HG03520 (cell line): ENCODE data around the gene UBE2D3.
A peak's percentile ranks its signal among the peaks of the same experiment; 100 is the strongest.
"Not testable (repeated sequence)": the region's sequence is repeated elsewhere in the genome, so short reads cannot be mapped to it uniquely, and the experiment has no call there.

ENCODE experiments used
- ATAC-seq: cut with Tn5 transposase; IDR thresholded peaks from one replicate; pipeline ENCODE4 v1.9.1; 2021; ENCODE audit warnings: mild to moderate bottlenecking, moderate library complexity; ENCODE audit not compliant: unreplicated experiment

The UBE2D3 gene

DNA sequence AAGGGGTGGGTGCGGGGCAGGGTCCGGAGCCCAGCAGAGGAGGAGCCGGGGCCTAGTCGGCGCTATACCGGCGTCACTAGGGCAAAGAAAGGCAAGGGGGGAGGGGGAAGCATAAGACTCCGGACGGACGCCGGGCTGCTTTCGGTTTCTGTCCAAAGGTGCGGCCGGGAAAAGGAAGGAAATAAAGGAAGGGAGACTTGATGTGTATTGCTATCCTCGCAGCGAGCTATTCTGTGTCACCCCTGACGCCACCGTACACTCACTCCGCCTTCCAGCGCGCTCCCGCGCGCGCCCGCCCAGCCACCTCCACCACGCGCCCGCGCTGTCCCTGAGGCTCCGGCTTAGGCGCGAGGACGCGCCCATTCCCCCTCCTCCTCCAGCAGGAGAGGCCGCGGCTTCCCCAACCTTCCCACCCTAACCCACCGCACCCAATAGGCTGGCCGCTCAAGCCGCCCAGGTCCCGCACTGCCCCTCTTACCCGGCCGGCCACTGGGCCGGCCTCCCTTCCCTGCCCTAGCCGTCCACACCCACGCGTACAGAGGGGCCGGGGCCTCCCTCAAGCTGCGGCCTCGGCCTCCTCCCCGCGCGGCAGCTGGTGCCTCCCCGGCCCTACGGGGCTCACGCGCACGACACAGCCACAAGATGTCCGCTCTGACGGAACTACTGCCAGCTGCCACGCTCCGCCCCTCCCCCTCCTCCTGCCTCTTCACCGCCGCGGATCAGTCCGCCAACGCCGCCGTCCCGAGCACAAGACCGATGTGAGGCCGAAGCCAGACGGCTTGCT is at the start of gene UBE2D3:
TSS of gene UBE2D3 (minus strand) at position 662 of the 784 bp plus-strand sequence. CDS start 1,043 bp downstream, outside the sequence.
- ATAC-seq, result peak; percentile 22

DNA sequence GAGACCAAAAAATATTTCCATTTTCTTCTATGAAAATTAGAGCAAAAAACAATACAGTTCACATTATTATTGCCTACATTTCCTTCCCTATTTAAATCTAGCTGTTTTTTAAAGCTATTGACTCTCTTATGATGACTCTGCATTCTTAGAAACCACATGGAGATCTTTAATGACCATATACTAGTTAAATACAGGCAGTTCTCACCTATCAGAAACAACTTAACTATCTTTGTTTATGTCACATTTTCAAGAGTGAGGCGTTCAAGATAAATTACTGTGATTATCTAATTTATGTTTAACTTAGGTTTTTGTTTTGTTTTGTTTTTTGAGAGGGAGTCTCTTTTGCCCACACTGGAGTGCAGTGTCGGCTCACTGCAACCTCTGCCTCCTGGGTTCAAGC is 44.4 kb upstream of the UBE2D3 start:
- no peak for ATAC-seq

- ATAC-seq, result peak; percentile 35
Observed at GRCh38 chr4:102869569-102870197, 42.3 kb upstream of the UBE2D3 start.

GRCh38 chr4:102868781-102869568 is 41.6 kb upstream of the UBE2D3 start, which contains the start of gene CISD2:
Gene CISD2, plus strand, starts transcription at chr4:102868992. Its CDS starts 93 bp downstream, at chr4:102869085.
- peak; percentile 77 for ATAC-seq

DNA sequence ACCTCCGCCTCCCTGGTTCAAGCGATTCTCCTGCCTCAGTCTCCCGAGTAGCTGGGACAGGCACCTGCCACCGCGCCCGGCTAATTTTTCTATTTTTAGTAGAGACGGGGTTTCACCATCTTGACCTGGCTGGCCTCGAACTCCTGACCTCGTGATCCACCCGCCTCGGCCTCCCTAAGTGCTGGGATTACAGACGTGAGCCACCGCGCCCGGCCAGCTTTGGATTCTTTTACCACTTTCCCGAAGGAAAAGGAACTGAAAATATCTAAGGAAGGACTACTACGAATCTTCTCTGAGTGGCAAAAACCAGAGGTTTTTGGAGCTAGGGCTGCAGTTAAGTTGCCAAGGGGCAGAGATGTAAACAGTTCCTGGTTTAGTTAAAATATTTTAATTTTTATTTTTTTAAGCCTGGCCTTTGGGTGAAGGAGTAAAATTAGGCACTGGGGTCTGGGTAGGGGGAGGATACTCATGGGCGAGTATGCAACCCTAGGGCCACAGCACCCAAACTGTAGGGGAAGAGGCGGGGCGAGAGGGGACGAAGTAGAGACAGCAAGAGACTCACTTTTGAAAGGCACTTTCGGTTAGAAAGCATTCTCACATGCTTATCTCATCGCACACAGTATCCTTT is 40.9 kb upstream of the UBE2D3 start:
- no peak for ATAC-seq

DNA sequence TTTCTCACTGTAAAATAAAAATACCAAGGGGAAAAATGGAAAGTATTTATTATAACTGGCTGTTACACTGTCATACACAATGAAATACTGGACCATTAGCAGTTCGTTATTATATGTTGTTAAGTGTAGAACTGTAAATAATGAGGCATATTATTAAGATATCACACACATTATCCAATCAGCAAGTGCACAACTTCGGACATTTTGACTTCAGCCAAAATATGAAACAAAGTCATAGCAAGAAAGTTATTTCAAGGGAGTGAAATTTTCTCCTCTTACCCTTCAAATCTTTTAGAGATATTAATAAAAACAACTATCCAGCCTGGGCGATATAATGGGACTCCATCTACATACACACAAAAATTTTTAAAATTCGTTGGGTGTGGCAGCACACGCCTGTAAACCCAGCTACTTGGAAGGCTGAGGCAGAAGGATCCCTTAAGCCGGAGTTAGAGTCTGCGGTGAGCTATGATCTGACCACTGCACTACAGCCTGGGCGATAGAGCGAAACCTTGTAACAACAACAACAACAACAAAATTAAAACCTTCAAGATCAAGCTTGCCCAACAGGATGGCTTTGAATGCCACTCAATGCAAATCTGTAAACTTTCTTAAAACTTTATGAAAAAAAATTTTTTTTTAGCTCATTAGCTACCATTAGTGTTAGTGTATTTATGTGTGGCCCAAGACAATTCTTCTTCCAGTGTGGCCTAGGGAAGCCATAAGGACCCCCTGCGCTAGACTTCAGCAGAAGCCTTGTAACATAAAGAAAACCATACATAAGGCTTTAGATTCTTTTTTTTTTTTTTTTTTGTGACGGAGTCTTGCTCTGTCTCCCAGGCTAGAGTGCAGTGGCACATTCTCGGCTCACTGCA is 40.2 kb upstream of the UBE2D3 start:
- peak; percentile 14 for ATAC-seq

DNA sequence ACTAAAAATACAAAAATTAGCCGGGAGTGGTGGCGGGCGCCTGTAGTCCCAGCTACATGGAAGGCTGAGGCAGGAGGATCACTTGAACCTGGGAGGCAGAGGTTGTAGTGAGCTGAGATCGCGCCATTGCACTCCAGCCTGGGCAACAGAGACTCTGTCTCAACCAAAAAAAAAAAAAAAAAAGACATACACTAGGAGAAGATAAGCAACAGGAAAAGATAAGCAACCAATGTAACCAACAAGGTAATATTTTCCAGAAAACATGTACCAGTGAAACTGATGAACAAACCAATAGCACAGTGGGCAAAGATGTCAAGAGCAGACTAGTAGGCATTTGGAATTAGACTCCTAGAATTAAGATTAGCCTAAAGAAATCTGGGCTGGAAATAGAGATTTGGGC is 38.0 kb upstream of the UBE2D3 start:
- ATAC-seq, result not testable (repeated sequence)

DNA sequence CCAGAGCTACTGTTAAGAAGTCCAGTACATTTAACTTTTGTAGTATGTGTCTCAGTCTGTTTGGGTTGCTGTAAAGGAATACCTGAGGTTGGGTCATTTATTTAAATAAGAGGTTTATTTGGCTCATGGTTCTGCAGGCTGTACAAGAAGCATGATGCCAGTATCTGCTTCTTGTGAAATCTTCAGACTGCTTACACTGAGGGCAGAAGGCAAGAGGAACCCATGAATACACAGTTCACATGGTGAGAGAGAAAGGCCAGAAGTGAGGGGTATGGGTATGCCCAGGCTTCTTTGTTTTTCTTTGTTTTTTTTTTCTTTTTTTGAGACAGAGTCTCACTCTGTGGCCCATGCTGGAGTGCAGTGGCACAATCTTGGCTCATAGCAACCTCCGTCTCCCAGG is 35.4 kb upstream of the UBE2D3 start:
- ATAC-seq, result no peak

- no peak for ATAC-seq
Observed at GRCh38 chr4:102862016-102862415, 34.7 kb upstream of the UBE2D3 start.

DNA sequence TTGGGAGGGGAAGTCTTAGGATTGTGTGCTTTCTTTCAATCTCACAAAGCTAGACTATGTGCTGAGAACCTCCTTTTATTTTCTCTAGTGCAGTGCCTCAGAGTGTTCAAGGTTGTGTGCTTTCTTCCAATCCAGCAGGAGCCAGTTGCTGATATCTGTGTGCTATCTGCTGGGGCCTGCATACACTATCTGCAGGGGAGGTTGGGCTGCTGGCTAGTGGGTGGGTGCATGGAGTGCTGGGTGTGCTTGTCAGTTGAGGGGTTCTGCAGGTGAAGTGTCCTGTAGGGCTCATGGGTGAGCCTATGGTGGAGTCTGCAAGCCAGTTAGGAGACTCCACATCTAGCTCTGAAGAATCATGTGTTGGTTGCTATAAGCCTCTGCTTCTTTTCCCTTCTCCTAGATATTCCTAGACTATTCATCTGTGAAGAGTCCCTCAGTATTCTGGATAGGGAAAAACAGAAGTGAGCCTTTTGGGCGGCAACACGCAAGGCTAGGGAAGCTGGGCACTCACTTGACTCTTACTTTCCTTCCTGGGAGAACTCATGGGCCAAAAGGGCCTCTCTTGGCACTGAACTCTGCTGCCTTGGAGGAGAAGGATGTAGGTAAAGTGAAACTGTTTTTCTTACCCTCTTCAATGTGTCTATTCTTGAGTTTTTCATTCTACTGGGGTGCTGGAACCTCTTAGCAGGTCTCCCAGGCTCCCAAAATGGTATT is 33.4 kb upstream of the UBE2D3 start:
- ATAC-seq, result no peak

- ATAC-seq, result no peak
Observed at GRCh38 chr4:102858828-102859464, 31.6 kb upstream of the UBE2D3 start.

- no peak for ATAC-seq
Observed at GRCh38 chr4:102850370-102850769, 23.0 kb upstream of the UBE2D3 start.

- no peak for ATAC-seq
Observed at GRCh38 chr4:102849579-102850104, 22.3 kb upstream of the UBE2D3 start.

GRCh38 chr4:102847687-102848086 is 20.3 kb upstream of the UBE2D3 start:
- no peak for ATAC-seq

DNA sequence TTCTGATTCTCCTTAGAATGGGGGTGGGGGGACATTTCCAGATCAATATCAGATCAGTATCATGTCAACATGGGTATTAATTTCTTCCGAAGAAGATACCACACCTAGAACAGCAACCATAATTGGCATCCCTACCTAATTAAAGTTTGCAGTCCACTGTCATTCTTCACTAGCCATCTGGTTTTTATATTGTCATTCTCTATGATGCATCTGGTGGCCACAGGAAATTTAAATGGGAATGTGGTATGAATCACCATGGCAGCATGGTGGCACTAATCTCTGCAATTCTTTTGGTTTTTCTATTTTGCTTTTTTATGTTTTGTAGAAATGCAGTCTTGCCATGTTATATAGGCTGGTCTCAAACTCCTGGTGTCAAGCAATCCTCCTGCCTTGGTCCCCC is 16.6 kb upstream of the UBE2D3 start:
- ATAC-seq, result no peak

- no peak for ATAC-seq
Observed at GRCh38 chr4:102843273-102843672, 15.9 kb upstream of the UBE2D3 start.

- no peak for ATAC-seq
Observed at GRCh38 chr4:102842367-102842766, 15.0 kb upstream of the UBE2D3 start.

DNA sequence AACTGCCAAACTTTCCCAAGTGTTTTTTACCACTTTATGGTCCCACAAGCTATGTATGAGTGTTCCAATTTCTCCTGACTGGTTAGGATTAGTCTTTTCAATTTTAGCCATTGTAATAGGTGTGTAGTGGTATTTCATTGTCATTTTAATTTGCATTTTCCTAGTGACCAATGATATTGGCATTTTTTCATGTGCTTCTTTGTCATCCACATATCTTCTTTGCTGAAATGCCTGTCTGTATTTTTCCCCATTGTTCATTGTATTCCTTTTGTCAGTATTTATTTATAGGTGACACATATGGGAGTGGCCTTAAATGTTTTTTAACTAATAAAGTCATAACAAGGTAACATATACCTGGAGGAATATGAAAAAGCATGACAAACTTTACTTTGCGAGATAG is 9.2 kb upstream of the UBE2D3 start:
- no peak for ATAC-seq

- ATAC-seq, result no peak
Observed at GRCh38 chr4:102832667-102833066, 5.3 kb upstream of the UBE2D3 start.
